OCI-LY7 (cell line): ENCODE results near the gene CERS6. TPM values are rescaled to one million over a fixed set of nuclear protein-coding genes. Genes with fewer than 3 reads are reported as not detected.

Source experiments
- BruUV-seq: library from RNA; stranded (reverse); fragments of 400-500 nt; replicated peaks from 2 replicates; lab custom pipeline; 2021; lab: Mats Ljungman, UMichigan
- CTCF ChIA-PET: fragments of 300-600 bp; sonication (Branson Sonifier 250); formaldehyde crosslinking; loops from one replicate; lab custom pipeline; 2022; ENCODE audit warnings: antibody characterized with exemption; ENCODE audit not compliant: unreplicated experiment; lab: Charles Lee
- POLR2A ChIA-PET: fragments of 300-600 bp; sonication (Branson Sonifier 250); formaldehyde crosslinking; loops from one replicate; lab custom pipeline; 2022; ENCODE audit warnings: antibody characterized with exemption; lab: Charles Lee
- DNase-seq: peaks from one replicate; pipeline ENCODE4 v3.0.0-alpha.2; 2015; ENCODE audit warnings: low spot score
- H2AFZ ChIP-seq: fragments of 200-600 bp; sonication (generic), shearing (Covaris generic); 2 replicates; pipeline ENCODE4 v1.6.1; 2014; ENCODE audit warnings: mild to moderate bottlenecking, antibody characterized with exemption, low read length, moderate library complexity
- H3K27ac ChIP-seq: fragments of 200-600 bp; sonication (generic); 2 replicates; pipeline ENCODE4 v1.5.1; 2014; ENCODE audit warnings: mixed run types, low read depth, mild to moderate bottlenecking, moderate library complexity, low read length, inconsistent platforms; ENCODE audit not compliant: poor library complexity, severe bottlenecking
- H3K36me3 ChIP-seq: fragments of 200-600 bp; sonication (generic); 2 replicates; pipeline ENCODE4 v1.6.1; 2014; ENCODE audit warnings: mild to moderate bottlenecking, antibody characterized with exemption, low read length, moderate library complexity, mixed read lengths; ENCODE audit not compliant: insufficient read depth
- H3K4me1 ChIP-seq: fragments of 200-600 bp; sonication (generic); 2 replicates; pipeline ENCODE4 v1.5.1; 2014; ENCODE audit warnings: mild to moderate bottlenecking, low read length; ENCODE audit not compliant: insufficient read depth, poor library complexity, severe bottlenecking
- H3K4me2 ChIP-seq: fragments of 200-600 bp; sonication (generic); 2 replicates; pipeline ENCODE4 v1.6.1; 2014; ENCODE audit warnings: mild to moderate bottlenecking, low read length
- H3K4me3 ChIP-seq: fragments of 200-600 bp; sonication (generic); 2 replicates; pipeline ENCODE4 v1.5.1; 2014; ENCODE audit warnings: mild to moderate bottlenecking, low read depth, low read length; ENCODE audit not compliant: poor library complexity, severe bottlenecking
- H3K79me2 ChIP-seq: fragments of 200-600 bp; sonication (generic); 2 replicates; pipeline ENCODE4 v1.6.1; 2016; ENCODE audit warnings: low read depth, mild to moderate bottlenecking, low read length, moderate library complexity, mixed read lengths; ENCODE audit not compliant: insufficient read depth
- H3K9me2 ChIP-seq: fragments of 200-600 bp; sonication (generic); 2 replicates; pipeline ENCODE4 v1.6.1; 2016; ENCODE audit warnings: mild to moderate bottlenecking, low read length, mixed read lengths; ENCODE audit not compliant: insufficient read depth
- H3K9me3 ChIP-seq: fragments of 200-600 bp; sonication (generic); 2 replicates; pipeline ENCODE4 v1.6.1; 2014; ENCODE audit warnings: mild to moderate bottlenecking, mixed run types, low read length, mixed read lengths
- H4K20me1 ChIP-seq: fragments of 200-600 bp; sonication (generic); 2 replicates; pipeline ENCODE4 v1.6.1; 2014; ENCODE audit warnings: mild to moderate bottlenecking, antibody characterized with exemption, low read length, moderate library complexity, mixed read lengths; ENCODE audit not compliant: insufficient read depth
- CTCF ChIP-seq: fragments of 200-600 bp; sonication (generic); conservative IDR thresholded peaks from 2 replicates; pipeline ENCODE4 v1.5.1; 2014; ENCODE audit warnings: mild to moderate bottlenecking, antibody characterized with exemption, low read length, moderate library complexity, mixed read lengths
- EZH2phosphoT487 ChIP-seq: fragments of 200-600 bp; sonication (generic); IDR thresholded peaks from 2 replicates; pipeline ENCODE4 v1.6.1; 2018; ENCODE audit warnings: low read depth, borderline replicate concordance, mild to moderate bottlenecking, mixed run types, antibody characterized with exemption, low read length, moderate library complexity, mixed read lengths
- intact Hi-C: fragments of 100-400 bp; cut with micrococcal nuclease; formaldehyde crosslinking; loops from one replicate; pipeline ENCODE4 v1.10.0; 2022; ENCODE audit not compliant: unreplicated experiment
- total RNA-seq, 2 experiments: library from RNA; depleted of rRNA in 1 of 2; stranded (reverse); fragments of >200 nt in 1 of 2; shearing (Covaris generic) in 1 of 2; gene quantifications; 2 replicates each; pipeline ENCODE4 v1.2.3, GENCODE V29; 2014 to 2022

The CERS6 gene
- total RNA-seq, 2 experiments from 2014 or later, result 0.04 TPM; not detected in 1

GRCh38 chr2:168503901-168504300, 47.8 kb downstream of the CERS6 start:
- no peak overlapping the region for H2AFZ ChIP-seq
- no peaks in the 10 kb centered on the region for H3K79me2 ChIP-seq
- TF ChIP-seq CTCF (no peak), EZH2phosphoT487 (no peak)
- no peaks in the 10 kb centered on the region for H3K36me3 ChIP-seq
- no peaks in the 10 kb centered on the region for H3K9me3 ChIP-seq
- H3K4me3 ChIP-seq, result no peak overlapping the region
- CTCF ChIA-PET, result no interaction called here
- no peaks in the 10 kb centered on the region for H4K20me1 ChIP-seq
- BruUV-seq, result no TSS peak
- no peaks in the 10 kb centered on the region for H3K9me2 ChIP-seq
- no peak overlapping the region for H3K4me2 ChIP-seq
- no peaks in the 10 kb centered on the region for H3K4me1 ChIP-seq
- DNase-seq, result no peak
- no peak overlapping the region for H3K27ac ChIP-seq
- POLR2A ChIA-PET, result interaction anchor here (0.6 kb wide), 1 partner anchor 54 kb away, joined by 3 read pairs; no protein-coding TSS in a partner anchor
- intact Hi-C loops, result no loop called here

GRCh38 chr2:168504323-168504722, 48.3 kb downstream of the CERS6 start:
- no peak overlapping the region for H3K4me2 ChIP-seq
- no peaks in the 10 kb centered on the region for H3K9me2 ChIP-seq
- intact Hi-C loops, result no loop called here
- no peaks in the 10 kb centered on the region for H3K36me3 ChIP-seq
- no TSS peak for BruUV-seq
- no peaks in the 10 kb centered on the region for H3K79me2 ChIP-seq
- no peaks in the 10 kb centered on the region for H3K9me3 ChIP-seq
- no peak for DNase-seq
- CTCF ChIA-PET, result interaction anchor here (0.6 kb wide), 1 partner anchor 375 kb away, joined by 3 read pairs; no protein-coding TSS in a partner anchor
- no peak overlapping the region for H2AFZ ChIP-seq
- H3K27ac ChIP-seq, result no peak overlapping the region
- no peak for TF ChIP-seq EZH2phosphoT487
- no peak for TF ChIP-seq CTCF
- no peaks in the 10 kb centered on the region for H4K20me1 ChIP-seq
- H3K4me3 ChIP-seq, result no peak overlapping the region
- no peaks in the 10 kb centered on the region for H3K4me1 ChIP-seq
- POLR2A ChIA-PET, result interaction anchor here (0.6 to 0.7 kb wide), 2 partner anchors 34 to 54 kb away, joined by 3 read pairs; no protein-coding TSS in a partner anchor

GRCh38 chr2:168510125-168510756, 54.2 kb downstream of the CERS6 start:
- DNase-seq, result no peak
- CTCF ChIA-PET, result no interaction called here
- no peak overlapping the region for H3K4me2 ChIP-seq
- no peaks in the 10 kb centered on the region for H3K4me1 ChIP-seq
- H3K79me2 ChIP-seq, result no peaks in the 10 kb centered on the region
- H3K9me2 ChIP-seq, result no peaks in the 10 kb centered on the region
- intact Hi-C loops, result no loop called here
- no peak overlapping the region for H3K4me3 ChIP-seq
- H3K9me3 ChIP-seq, result no peaks in the 10 kb centered on the region
- no peak overlapping the region for H3K27ac ChIP-seq
- POLR2A ChIA-PET, result interaction anchor here (0.5 to 1.0 kb wide), 3 partner anchors 18 to 759 kb away, joined by 3 to 5 read pairs (median 3); no protein-coding TSS in a partner anchor
- no TSS peak for BruUV-seq
- H2AFZ ChIP-seq, result no peak overlapping the region
- TF ChIP-seq CTCF, result no peak
- no peak for TF ChIP-seq EZH2phosphoT487
- H3K36me3 ChIP-seq, result no peaks in the 10 kb centered on the region
- no peaks in the 10 kb centered on the region for H4K20me1 ChIP-seq
